GM18520 (cell line): Measurements from ENCODE around the gene KDM1B.
"Not testable (repeated sequence)": the region's sequence is repeated elsewhere in the genome, so short reads cannot be mapped to it uniquely, and the experiment has no call there.

Experiments used
- ATAC-seq: cut with Tn5 transposase; IDR thresholded peaks from one replicate; pipeline ENCODE4 v1.9.1; 2021; ENCODE audit not compliant: unreplicated experiment

KDM1B gene

DNA sequence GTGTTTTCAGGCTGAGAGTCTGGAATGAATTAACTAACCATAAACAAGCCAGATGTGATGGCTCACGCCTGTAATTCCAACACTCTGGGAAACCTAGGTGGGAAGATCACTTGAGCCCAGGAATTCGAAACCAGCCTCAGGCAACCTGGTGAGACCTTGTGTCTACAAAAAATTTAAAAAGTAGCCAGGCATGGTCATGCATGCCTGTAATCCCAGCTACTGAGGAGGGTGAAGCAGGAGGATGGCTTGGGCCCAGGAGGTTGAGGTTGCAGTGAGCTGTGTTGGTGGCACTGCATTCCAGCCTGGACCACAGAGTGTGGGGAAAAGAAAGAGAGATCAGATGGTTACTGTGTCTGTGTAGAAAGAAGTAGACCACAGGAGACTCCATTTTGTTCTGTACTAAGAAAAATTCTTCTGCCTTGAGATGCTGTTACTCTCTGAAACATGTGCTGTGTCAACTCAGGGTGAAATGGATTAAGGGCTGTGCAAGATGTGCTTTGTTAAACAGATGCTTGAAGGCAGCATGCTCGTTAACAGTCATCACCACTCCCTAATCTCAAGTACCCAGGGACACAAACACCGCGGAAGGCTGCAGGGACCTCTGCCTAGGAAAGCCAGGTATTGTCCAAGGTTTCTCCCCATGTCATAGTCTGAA, 71.4 kb downstream of the KDM1B start:
- ATAC-seq, result not testable (repeated sequence)

DNA sequence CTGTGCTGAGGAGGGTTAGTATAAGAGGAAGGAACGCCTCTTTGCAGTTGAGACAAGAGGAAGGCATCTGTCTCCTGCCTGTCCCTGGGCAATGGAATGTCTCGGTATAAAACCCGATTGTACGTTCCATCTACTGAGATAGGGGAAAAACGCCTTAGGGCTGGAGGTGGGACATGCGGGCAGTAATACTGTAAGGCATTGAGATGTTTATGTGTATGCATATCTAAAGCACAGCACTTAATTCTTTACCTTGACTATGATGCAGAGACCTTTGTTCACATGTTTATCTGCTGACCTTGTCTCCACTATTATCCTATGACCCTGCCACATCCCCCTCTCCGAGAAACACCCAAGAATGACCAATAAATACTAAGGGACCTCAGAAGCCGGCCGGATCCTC, 71.9 kb downstream of the KDM1B start:
- ATAC-seq, result not testable (repeated sequence)

DNA sequence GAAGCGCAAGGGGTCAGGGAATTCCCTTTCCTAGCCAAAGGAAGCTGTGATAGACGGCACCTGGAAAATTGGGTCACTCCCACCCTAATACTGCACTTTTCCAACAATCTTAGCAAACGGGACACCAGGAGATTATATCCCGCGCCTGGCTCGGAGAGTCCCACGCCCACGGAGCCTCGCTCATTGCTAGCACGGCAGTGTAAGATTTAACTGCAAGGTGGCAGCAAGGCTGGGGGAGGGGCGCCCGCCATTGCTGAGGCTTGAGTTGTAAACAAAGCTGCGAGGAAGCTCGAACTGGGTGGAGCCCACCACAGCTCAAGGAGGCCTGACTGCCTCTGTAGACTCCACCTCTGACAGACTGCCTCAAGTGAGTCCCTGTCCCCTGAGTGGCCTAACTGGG, 73.4 kb downstream of the KDM1B start:
- ATAC-seq, result not testable (repeated sequence)

DNA sequence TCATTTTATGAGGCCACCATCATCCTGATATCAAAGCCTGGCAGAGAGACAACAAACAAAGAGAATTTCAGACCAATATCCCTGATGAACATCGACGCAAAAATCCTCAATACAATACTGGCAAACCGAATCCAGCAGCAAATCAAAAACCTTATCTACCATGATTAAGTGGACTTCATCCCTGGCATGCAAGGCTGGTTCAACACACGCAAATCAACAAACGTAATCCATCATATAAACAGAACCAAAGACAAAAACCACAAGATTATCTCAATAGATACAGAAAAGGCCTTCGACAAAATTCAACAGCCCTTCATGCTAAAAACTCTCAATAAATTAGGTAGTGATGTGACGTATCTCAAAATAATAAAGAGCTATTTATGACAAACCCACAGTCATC, 76.6 kb downstream of the KDM1B start:
- ATAC-seq, result not testable (repeated sequence)

DNA sequence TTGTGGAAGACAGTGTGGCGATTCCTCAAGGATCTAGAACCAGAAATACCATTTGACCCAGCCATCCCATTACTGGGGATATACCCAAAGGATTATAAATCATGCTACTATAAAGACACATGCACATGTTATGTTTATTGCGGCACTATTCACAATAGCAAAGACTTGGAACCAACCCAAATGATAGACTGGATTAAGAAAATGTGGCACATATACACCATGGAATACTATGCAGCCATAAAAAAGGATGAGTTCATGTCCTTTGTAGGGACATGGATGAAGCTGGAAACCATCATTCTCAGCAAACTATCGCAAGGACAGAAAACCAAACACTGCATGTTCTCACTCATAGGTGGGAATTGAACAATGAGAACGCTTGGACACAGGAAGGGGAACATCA, 78.5 kb downstream of the KDM1B start:
- not testable (repeated sequence) for ATAC-seq

DNA sequence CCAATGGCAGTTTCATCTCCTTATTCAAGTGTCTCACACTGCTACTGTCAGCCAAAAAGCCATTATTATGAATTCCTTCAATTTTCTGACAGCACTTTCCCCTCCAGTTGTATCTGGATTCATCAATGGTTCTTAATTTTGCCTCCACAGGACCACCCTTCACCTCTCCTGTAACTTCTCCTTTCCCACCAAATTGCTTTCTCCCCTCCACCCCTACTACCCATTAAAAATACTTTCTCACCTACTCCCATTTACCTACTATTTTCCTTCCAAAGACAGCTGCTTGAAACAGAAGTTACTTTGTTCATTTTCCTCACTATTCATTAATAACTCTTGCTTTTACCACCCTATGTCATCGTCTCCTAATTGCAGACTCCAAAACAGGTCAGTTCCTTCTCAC, 79.3 kb downstream of the KDM1B start:
- ATAC-seq, result no peak

DNA sequence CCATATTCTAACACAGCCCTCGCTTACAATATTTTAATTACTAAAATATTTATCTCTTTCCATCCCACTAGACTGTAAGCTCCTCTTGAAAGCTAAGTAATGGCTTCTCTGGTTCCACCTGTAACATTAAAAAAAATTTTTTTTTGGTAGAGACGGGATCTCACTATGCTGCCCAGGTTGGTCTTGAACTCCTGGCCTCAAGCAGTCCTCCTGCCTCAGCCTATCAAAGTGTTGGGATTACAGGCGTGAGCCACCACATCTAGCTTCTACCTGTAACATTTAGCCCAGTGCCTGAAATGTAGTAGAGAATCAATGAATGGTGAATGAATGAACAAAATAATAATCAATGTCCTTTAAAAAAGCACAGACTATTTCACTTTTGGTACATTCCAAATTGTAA, 80.3 kb downstream of the KDM1B start:
- no peak for ATAC-seq

DNA sequence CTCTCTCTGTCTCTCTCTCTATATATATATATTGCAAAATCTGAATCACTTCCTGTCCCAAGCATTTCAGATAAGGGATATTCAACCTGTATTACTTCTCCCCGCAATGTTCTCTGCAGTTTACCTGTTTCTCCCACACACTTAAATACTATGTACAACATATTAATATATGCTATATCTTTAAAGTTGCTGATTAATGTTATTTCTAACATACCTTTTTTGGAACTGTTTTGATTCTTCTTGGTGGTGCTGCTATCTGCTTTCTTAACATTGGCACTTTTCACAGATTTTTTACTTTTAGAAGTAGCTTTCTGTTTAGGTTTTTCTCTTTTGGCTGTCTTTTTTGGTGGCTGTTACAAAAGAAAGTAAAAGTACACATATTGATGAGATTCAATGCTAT, 81.9 kb downstream of the KDM1B start:
- no peak for ATAC-seq

DNA sequence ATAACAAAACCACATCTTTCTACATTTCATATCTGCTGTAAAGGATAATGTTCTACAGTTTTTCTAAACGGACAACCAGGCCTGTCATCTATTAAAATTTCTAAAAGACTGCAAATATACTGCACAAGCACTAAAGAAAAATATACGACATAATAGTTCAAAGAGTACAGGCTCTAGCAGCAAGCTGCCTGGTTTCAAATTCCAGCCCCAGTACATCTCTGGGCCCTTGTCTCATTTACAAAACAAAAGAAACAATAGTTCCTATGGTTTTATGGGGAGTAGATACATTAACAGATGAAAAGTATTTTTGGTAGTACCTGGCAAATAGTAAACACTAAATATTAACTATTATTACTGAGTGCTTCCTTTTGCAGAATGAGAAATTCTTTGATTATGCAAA, 85.0 kb downstream of the KDM1B start:
- ATAC-seq, result no peak

DNA sequence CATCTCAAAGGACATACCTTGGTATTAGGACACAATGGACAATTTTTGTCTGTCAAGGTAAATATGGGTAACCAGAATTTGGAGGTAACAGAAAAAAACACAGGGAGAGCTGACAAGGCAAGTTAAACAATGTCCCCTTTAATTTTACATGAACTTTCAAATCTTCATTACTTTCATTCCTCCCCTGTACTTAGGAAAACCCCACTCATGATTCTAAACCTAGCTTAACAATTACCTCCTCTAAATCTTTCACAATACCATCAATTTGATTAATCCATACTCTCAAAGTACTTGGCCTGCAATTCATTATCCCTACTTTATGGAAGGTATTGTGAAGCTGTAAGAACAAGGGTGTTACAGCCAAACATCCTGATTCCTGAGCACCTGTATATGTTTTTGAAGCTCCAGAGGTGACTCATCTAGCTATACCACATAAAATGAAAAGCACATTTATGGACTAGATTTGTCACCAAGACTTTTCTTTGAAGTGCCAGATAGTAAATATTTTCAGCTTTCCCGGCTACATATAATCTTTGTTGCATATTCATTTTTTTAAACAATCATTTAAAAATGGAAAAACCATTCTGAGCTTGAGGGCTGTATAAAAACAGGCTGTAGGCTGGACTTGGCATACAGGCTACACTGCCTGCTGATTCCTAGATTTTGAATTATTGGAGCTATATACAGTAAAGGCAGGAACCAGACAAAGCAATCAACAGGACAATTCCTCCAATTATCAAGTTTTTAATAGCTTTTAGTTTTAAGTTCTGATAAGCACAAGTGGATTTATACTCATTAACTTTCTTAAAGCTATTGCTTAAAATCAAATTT, 86.2 kb downstream of the KDM1B start:
- ATAC-seq, result no peak

DNA sequence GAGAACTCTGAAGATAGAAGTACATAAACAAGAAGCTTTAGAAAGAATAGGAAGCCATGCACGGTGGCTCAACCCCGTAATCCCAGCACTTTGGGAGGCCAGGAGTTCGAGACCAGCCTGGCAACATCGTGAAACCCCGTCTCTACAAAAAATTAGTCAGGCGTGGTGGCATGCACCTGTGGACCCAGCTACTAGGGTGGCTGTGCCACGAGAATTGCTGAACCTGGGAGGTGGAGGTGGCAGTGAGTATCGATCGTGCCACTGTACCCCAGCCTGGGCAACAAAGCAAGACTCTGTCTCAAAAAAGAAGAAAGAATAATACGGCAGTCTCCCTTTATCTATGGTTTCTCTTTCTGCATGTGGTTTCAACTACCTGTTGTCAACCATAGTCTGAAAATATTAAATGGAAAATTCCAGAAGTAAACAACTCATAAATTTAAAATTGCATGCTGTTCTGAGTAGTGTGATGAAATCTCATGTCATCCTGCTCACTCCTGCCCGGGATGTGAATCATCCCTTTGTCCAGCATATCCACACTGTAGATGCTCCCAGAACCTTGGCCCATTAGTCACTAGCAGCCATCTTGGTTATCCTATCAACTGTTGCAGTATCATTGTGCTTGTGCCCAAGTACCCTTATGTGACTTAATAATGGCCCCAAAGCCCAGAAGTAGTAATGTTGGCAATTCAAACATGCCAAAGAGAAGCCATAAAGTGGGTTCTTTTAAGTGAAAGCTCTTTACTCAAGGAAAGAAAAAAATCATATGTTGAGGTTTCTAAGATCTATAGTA, 87.0 kb downstream of the KDM1B start:
- no peak for ATAC-seq

DNA sequence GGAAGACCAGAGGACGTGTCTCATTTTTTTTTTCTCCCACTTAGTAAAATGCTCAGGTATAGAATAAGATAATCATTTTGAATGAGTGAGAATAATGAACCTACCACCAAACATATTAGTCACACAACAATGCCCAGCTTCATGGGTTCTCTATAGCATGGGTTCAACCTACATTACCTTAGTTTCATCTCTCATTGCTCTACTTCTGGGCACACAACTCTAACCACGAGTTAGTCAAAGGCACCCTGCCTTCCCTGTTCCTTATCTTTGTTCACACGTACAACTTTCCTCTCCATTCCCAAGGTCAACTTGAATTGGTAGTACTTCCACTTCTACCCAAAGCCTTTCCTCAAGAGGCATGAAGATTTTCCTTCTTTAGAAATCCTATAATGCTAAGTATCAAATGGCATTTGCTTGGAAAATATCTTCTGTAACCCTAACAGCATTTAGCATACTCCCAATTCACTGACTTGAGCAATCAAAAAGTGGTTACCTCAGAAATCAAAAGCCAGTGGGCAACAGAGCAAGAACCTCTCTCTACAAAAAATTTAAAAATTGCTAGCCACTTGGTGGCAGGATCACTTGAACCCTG, 88.2 kb downstream of the KDM1B start:
- no peak for ATAC-seq

DNA sequence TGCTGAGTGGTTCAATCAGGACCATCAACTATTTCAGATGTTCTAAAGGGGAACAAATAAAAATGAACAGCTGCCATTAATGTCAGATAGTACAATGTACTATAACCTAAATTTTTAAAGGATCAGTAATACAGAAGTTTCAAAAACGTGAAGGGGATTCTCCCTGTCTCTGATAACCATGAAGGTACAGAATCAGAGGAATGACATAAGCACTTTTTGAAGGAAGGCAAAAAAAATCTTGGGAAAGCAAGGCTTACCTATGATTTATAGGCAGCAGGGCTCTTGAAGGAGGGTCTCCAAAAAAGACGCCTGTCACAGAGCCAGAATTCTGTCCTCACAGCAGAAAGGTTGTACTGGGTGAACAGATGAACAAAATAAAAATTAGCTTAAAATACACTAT, 89.0 kb downstream of the KDM1B start:
- no peak for ATAC-seq

DNA sequence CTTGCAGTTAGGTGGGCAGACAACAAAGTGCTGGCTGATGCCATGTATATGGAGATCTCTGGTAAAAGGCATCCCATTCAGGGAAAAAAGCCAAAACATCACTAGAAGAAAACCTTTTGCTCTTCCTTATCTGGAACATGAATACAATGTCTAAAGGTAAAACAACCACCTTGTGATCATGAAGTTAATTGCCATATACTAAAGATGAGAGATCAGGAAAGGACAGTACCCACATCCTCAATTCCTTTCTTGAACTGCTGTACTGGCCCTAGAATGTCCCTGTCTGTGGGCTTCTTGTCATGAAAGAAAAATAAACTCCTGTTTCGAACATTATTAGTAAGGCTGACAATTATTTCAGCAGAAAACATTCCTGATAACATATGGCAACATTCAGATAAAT, 89.9 kb downstream of the KDM1B start:
- no peak for ATAC-seq

DNA sequence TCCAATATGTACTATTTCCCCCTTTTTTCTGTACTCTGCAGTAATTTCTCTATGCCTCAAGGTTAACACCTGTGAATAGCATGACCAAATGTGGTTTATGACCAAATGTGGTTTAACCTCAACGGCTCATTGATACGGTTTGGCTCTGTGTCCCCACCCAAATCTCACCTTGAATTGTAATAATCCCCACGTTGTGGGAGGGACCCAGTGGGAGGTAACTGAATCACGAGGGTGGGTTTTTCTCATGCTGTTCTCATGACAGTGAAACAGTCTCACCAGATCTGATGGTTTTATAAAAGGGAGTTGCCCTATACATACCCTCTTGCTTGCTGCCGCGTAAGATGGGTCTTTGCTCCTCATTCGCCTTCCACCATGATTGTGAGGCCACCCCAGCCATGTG, 90.4 kb downstream of the KDM1B start:
- no peak for ATAC-seq

DNA sequence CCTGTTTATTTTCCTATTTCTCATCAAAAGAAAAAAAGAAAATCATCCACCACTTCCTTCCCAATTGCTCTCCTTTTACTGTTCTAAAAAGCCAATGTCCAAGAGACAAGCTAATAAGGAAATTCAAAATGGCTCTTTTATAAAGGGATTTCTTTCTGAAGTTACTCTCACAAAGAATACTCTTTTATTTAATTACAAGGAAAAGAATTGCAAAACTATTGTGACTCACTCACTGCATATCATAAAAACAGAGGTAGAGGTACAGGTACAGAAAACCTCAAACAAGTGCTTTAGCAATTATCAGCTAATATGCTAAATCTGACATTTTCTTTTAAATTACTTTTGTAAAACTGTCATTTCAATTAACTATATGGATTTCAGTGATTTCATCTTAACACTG, 91.0 kb downstream of the KDM1B start:
- ATAC-seq, result no peak

DNA sequence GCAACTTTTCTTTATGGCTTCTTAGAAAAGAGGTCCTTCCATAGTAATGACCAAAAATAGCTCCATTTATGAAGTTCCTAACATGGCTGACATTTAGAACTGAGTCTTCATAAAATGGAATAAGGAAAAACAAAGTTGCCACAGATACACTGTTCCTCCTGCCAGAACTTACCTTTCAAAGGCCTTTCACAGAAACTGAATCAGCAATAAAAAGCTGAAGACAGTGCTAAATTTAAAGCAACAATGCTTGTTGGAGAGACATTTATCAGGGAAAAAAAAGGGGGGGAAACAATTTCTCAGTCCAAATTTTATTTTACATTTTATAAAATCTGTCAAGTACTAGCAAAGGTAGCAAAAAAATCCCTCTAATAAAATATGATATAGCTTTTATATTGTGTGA, 91.8 kb downstream of the KDM1B start:
- ATAC-seq, result no peak

DNA sequence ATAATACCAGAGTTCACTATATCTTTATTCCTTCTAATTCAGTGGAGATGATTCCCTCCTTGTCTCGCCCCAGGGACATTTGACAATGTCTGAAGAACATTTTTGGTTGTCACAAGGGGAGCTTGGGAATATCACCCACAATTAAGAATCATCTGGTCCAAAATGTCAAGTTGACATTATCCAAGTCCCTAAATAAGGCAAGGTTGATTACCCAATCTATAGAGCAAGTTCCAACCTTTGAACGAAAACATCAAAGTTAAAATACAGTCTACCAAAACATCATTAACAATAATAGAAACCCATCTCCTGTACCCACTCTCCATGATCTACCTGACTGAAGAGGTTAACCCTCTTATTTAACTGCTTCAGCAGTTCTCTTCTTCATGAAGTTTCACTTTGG, 93.5 kb downstream of the KDM1B start:
- no peak for ATAC-seq

DNA sequence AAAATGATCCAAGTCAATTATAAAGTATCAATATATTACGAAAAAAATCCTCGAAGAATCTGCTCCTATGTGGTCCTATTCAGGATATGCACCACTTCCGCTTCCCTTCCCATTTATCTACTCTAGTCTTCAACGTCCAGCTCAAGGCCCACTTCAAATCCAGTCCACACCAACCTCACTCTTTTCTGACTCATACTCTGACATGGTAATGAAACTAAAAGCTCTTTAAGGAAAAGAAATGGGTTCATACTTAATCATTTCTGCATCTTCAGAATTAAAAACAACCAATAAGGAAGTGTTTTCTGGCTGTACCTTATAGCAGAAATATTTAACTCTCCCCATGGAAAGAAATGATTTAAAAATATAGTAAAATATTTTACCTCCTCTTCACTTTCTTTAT, 94.0 kb downstream of the KDM1B start:
- no peak for ATAC-seq

DNA sequence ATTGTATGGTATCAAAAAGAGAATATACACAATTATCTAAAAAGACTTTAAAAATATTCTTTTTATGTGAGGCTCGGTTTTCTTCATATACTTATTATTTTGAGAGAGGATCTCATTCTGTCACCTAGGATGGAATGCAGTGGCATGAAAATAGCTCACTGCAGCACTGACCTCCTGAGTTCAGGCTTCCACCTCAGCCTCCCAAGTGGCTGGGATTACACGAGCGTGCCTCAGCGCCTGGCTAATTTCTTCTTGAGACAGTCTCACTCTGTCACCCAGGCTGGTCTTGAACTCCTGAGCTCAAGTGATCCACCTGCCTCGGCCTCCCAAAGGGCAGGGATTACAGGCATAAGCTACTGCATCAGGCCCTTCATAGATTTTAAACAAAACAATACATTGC, 98.4 kb downstream of the KDM1B start:
- no peak for ATAC-seq

DNA sequence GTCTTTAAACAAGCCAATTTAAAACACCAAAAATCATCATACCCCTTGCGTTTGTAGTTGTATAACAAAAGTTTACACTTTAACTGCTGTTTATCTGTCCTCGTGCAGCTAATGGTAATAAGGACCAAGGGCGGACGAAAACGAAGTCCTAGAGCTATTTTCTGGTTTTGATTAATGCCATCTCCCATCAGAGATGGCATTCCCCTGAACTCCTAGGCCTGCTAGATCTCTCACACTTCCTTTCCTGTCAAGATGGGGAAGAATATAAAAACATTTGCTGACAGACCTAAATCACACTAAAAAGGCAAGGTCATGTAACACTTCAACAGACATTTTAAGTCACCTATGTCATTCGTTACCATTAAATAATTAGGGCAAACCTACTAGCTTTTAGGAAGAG, 99.6 kb downstream of the KDM1B start:
- no peak for ATAC-seq
